Retinal pigment epithelial cell (primary cell): Measurements from ENCODE around the gene PDE4D.

Source experiments
- DNase-seq: peaks from one replicate; pipeline ENCODE4 v3.0.0-alpha.2; 2010; ENCODE audit warnings: low read depth
- H3K4me3 ChIP-seq: 2 replicates; pipeline ENCODE4 v1.5.1; 2011; ENCODE audit warnings: mild to moderate bottlenecking, low read length, control low read depth, moderate library complexity
- TF ChIP-seq, protein P1 (sequence below): conservative IDR thresholded peaks from 2 replicates; pipeline ENCODE4 v1.5.1; 2011; ENCODE audit warnings: low read depth, low read length, control low read depth, inconsistent platforms

PDE4D gene

DNA sequence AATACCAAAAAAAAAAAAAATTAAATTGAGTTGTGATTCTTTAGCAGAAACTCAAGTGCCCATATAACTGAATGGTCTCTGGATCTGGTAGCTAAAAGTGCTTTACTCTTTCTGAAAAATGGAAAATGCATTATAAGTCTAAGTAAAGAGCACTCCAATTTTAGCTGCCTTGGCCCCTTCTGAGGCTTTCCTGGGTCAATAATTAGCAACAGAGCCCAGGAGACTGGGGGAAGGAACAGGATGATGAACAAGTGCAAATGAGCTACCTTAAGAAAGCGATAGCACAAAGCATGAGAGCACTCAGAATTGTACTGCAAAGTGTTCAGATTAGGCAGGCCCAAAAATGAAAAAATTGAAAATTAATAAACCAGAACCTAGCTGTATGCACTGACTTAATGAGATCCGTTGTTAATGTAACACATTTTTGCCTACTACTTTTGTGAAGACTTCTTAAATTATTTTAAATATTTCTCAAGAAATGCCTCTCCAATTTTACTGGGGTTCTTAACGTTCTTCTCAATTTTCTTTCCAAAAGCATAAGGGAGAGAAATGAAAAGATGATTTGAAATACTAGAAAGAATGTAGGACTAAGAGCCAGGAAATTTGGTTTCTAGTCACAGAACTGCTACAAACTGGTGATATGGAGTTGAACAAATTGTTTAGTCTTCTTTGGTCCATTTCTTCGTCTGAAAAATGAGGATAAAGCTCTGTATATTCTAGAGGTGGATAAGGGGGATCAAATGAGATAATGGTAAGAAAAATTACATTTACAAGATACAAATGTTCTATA is 566.1 kb downstream of the PDE4D start:
- DNase-seq: no peak
- TF ChIP-seq, protein P1, sequence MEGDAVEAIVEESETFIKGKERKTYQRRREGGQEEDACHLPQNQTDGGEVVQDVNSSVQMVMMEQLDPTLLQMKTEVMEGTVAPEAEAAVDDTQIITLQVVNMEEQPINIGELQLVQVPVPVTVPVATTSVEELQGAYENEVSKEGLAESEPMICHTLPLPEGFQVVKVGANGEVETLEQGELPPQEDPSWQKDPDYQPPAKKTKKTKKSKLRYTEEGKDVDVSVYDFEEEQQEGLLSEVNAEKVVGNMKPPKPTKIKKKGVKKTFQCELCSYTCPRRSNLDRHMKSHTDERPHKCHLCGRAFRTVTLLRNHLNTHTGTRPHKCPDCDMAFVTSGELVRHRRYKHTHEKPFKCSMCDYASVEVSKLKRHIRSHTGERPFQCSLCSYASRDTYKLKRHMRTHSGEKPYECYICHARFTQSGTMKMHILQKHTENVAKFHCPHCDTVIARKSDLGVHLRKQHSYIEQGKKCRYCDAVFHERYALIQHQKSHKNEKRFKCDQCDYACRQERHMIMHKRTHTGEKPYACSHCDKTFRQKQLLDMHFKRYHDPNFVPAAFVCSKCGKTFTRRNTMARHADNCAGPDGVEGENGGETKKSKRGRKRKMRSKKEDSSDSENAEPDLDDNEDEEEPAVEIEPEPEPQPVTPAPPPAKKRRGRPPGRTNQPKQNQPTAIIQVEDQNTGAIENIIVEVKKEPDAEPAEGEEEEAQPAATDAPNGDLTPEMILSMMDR: no peak
- H3K4me3 ChIP-seq: no peak overlapping the region

DNA sequence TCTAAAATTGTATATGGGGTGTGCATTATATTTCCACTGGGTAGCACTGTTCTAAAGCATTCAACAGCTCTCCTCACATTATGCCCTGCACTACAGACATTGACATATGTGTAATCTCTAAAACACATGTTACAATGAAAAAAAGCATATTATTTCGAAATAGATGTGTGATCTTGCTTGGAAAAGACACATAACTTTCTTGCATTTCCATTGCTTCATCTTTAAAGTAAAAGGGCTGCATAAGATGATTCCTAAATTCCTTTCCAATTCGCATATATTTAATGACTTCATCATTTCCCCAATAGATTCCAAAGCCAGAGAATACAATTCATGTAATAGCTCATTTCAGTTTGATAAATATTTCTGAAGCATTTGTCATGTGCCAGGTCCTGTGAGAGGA is 566.9 kb downstream of the PDE4D start:
- TF ChIP-seq, protein P1: no peak
- DNase-seq: no peak
- no peak overlapping the region for H3K4me3 ChIP-seq

DNA sequence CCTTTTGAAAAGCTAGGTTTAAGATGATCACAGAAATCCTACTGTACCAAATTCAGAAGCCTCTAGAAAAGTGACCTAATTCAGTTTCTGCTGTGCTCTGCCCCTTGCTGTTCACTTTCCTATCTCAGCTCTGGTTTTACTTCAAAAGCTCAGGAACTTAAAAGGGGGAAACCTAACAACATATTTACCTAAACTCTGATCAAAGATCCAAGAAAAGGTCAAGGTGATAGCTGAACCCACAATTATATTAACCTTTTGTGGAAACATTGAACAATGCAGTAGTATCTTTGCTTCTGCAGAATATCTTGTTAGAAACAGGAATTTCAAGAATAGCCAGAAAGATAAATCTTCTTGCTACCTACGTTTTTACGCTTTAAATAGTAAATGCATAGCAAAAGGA is 568.5 kb downstream of the PDE4D start:
- DNase-seq: no peak
- TF ChIP-seq, protein P1: no peak

DNA sequence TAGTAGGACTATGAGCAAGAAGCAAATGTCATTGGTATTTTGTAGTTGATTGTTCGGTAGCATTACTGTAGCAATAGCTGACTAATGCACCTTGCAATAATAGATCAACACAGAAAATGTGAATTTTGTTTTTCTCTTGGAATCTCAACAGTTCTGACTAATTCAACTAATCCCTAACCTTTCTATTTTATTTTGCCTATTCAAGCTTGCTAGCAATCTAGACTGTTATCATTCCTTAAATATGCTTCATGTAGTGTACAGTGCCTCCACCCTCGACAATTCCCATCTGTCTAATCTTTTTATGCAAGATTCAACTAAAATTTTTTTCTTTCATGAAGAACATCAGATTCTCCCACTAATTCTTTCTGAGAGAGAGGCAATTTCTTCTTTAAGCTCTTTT is 570.6 kb downstream of the PDE4D start:
- TF ChIP-seq, protein P1: no peak
- no peak for DNase-seq

More for the DNA sequence above, 568.5 kb downstream of the PDE4D start:
- H3K4me3 ChIP-seq: no peak overlapping the region

DNA sequence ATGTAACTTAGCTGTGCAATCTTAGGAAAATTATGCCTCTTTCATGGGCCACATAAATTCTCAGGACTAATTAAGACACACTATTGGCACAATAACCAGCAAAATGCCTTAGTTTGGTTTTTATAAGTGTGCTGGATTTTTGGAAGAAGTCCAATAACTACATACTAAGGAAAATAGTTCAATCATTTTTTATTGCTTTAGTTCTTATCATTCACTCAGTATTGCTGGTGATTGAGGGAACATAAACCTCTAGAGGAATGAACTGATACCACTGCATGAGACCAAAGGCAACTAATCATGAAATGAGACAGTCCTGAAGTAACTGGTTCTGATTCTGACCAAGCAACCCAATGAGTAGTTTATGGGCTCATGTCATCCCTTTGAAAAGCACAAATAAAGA is 571.5 kb downstream of the PDE4D start:
- TF ChIP-seq, protein P1: no peak
- DNase-seq: no peak
- H3K4me3 ChIP-seq: no peak overlapping the region

More for the DNA sequence above, 570.6 kb downstream of the PDE4D start:
- H3K4me3 ChIP-seq: no peak overlapping the region

DNA sequence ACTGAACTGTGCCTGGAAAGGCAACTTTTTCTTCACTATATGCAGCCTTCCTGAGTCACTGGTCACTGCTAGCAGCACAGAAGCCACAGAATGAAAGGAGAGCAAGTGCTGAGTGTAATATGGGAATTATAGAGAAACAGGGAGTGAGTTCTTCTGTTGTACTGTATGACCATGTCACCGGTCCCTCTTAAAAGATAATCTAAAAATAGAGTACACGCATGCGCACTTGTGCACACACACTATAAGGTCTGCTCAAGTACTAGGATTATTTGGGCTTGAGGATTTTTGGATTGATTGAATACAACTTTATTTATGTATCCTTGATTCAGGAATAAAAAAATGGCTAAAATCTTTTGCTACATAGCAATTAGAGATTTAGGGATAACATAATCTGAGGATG is 571.9 kb downstream of the PDE4D start:
- TF ChIP-seq, protein P1: no peak
- DNase-seq: no peak
- no peak overlapping the region for H3K4me3 ChIP-seq

DNA sequence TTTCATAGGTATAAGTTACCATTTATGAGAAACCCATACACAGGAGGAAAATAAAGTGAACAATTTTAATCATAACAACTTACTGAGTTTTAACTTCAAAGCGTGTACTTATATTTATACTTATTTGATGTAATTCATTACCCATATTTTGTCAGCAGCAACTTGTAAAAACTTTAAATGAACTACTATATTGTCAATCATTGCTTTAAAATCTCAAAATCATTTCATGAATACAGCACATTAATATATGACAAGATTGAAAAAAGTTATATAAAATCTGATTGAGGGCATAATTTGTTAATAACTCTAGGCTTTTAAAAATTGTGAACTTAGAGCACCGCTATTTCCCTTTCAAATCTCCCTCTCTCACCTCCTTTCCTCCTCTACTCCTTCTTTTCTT is 573.1 kb downstream of the PDE4D start:
- TF ChIP-seq, protein P1: no peak
- H3K4me3 ChIP-seq: no peak overlapping the region
- DNase-seq: no peak
